Measurements from ENCODE around the gene CNTNAP4.

Gene CNTNAP4

GRCh38 chr16:76276745-76277438, at the start of gene CNTNAP4:
CNTNAP4 (plus strand) TSS chr16:76277401; CDS start chr16:76277663, 262 bp downstream.
- DNase-seq, result no peak

DNA sequence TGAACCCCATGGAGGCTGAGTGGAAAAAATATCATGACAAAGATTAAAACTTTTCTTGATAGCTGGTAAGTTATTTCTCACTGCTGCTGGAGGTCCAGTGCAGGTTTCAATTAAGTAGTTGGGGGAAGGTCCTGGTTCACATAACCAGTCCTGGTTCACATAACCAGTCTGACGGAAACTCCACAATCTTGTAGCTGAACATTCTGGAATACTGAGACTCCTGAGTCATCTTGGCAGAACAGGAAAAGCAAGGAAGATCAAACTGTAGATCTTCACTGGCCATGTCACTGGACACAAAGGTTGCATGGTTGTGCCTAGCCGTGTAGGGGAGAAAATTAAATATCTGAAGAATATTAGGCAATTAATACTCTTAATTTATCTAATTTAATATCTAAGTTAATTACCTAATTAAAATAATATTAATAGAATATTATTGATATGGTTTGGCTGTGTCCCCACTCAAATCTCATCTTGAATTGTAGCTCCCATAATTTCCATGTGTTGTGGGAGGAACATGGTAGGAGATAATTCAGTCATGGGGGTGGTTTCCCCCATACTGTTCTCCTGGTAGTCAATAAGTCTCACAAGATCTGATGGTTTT, 48.6 kb upstream of the CNTNAP4 start:
- no peak for DNase-seq

GRCh38 chr16:76232704-76233103, 44.5 kb upstream of the CNTNAP4 start:
- no peak for DNase-seq

DNA sequence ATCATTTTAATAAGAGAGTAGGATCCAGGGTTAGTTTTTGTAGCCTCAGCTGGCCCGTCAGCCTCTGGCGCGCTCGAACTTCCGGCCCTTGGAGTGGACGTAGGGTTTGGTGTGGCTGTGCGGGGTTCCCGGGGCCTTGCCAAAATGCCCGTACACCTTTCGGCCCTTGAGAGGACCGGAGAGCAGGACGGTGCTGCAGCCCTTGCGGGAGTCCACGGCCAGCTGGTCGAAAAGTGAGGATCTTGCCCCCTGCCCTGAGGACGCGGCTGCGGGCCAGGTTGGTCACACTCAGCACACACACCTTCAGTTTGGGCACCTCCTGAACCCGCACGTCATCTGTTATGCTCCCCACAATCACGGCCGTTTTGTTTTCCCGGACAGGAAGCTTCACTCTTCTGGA, 42.2 kb upstream of the CNTNAP4 start:
- DNase-seq, result no peak

- DNase-seq, result no peak
Measured at GRCh38 chr16:76235426-76235825, 41.8 kb upstream of the CNTNAP4 start.

DNA sequence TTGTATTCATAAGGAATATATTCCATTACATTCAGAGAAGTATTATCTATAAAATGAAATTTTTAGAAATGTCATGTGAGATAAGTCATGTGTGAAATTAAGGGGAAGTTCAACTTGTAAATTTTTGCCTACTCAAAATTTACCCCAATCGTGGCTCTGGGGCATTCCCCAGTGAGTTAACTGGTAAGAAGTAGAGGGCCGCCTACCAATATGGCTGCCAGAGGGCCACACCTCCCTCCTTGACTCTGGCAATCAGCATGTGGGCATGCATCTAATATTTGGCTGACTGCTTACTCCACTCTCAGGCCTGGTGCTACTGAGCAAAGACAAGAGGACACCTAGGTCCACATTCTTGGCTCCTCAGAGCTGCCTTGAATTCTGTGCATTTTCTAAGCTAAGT, 39.7 kb upstream of the CNTNAP4 start:
- no peak for DNase-seq

DNA sequence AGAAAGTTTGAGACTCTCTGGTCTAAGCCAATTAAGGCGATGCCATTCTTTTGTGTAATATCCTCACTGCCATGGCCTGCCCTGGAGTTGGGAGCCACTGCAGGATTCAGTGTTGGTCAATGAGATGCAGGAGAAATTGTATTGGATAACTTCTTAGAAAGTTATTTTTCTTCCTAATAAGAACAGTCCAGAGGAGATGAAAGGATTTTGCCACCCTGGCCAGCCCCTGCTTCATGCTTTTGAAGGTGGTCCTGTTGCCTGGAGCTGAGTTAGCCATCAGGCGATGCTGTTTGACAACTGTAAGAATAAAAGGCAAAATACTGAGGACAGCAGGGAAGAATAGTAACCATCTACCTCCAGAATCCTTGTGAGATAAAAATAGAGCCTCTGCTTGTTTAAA, 35.4 kb upstream of the CNTNAP4 start:
- no peak for DNase-seq

DNA sequence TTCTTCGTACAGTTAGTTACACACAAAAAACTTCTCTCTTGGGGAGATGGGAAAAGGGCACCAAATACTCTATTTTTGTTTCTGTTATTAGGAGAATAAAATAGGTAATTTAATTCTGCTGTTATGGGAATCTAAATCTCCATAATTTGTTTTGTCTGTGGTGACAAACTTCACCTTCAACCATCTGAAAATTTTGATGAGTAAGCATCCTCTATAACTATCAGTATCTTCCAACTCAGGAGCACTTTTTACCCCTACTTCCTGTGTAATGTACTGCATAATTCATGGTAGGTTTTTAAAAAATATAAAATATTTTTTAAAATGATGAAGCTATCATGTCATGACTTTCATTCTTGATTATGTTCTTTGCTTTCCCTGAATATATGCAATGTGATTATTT, 33.6 kb upstream of the CNTNAP4 start:
- no peak for DNase-seq

DNA sequence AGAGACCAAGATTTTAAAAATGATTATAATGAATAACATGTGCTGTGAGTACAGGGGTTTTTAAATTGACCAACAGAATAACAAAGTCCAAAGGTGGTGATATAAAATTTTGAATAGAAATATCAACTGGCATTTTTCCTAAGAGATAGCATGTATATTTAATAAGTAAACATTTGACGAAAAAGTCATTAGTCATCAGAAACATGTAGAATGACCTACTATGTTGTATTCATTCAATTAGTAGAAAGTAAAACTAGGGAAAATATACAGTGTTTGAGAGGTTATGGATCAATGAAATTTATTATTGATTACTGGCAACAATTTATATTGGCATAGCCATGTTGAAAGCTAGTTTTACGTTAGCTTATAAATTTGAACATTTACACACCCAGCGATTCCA, 30.6 kb upstream of the CNTNAP4 start:
- no peak for DNase-seq

DNA sequence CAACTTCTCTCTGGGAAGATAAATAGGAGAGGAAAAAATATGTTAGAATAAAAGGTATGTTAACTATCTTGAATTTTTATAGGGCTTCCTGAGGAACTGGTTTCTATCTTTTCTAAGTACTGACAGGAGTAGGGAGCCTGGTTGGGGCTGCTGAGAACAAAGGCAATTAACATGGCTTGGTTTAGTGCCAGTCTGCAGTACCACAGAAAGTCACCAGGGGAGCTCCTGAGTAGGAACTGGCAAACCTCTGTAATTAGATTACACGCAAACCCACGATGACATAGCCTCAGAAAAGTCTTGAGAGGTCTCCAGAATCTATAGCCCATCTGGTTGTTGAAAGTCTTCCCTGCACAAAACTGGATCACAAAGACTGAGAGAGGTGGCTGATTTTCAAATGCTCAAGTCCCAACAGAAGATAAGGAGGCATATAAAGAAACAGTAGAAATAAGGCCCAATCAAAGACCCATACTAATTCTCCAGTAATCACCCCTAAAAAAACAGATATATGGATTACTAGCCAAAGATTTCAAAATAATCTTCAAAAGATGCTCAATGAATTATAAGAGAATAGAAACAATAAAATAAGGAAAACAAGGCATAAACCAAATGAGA, 11.7 kb upstream of the CNTNAP4 start:
- no peak for DNase-seq

DNA sequence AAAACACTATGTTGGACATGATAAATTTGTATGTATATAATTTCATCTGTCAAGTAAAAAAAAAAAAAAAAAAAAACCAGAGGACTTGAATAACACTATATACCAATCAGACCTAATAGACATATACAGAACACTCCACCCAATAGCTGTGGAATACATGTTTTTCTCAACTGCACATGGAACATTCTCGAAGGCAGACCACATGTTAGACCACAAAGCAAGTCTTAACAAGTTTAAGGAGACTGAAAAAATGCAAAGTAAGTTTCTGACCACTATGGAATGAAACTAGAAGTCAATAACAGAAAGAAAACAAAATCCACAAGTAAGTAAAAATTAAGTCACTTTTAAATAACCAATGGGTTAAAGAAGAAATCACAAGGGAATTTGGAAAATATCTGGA, 8.4 kb upstream of the CNTNAP4 start:
- DNase-seq, result no peak

- no peak for DNase-seq
Measured at GRCh38 chr16:76277460-76278030, 344 bp downstream of the CNTNAP4 start.

DNA sequence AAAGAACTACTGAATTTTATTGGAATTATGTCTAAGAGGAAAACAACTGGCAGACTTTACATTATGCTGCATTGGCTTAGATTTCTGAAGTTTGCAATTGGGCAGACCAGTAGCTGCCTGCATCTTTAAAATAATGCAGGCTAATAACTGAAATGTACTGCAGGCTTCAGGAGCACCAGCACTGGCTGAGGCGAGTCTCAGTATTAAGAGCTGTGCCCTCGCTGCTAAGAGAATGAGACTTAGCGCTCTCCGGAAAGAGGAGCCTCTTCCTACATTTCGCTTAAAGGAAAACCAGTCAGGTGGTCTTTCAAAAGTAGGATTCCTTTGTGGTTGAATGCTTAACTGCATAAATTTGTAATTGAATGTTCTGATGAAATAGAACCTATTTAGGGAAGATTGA, 885 bp downstream of the CNTNAP4 start:
- no peak for DNase-seq

DNA sequence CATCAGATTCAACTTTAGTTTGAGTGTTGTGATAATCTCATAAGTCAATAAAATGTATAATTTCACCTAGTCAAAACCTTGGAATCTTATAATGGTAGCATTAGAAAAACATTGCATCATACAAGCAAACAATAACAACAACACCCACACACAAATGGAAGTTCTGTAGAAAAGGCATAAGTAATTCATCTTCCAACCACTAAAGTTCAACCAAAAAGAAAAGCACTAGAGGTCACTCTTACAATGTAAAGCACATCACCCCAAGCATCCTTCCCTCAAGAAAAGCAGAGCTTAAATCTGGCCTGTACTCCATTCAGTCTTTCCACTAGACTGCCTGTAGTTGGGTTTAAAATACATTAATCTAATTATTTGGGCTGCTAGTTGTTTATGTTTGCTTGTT, 1.8 kb downstream of the CNTNAP4 start:
- DNase-seq, result no peak

GRCh38 chr16:76280421-76281215, 3.4 kb downstream of the CNTNAP4 start:
- DNase-seq, result no peak

GRCh38 chr16:76287466-76287865, 10.3 kb downstream of the CNTNAP4 start:
- DNase-seq, result no peak

GRCh38 chr16:76292218-76292617, 15.0 kb downstream of the CNTNAP4 start:
- DNase-seq, result no peak

DNA sequence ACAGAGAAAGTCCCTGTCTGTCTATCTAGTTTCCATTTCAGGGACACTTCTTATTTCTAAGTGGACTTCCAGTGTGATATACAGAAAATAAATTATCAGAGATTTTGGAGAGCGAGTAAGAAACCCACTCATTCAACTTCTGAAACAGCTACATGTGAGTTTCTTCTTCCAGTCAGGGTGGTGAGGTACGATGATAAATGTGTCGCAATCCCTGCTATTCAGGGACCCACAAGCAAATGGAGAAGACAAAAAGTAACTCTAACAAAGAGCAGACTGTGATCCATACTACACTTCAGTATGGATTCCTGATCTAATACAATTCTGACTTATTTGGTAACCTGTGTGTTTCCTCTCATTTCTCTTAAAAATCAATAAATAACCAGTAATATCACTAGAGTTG, 16.8 kb downstream of the CNTNAP4 start:
- DNase-seq, result no peak

DNA sequence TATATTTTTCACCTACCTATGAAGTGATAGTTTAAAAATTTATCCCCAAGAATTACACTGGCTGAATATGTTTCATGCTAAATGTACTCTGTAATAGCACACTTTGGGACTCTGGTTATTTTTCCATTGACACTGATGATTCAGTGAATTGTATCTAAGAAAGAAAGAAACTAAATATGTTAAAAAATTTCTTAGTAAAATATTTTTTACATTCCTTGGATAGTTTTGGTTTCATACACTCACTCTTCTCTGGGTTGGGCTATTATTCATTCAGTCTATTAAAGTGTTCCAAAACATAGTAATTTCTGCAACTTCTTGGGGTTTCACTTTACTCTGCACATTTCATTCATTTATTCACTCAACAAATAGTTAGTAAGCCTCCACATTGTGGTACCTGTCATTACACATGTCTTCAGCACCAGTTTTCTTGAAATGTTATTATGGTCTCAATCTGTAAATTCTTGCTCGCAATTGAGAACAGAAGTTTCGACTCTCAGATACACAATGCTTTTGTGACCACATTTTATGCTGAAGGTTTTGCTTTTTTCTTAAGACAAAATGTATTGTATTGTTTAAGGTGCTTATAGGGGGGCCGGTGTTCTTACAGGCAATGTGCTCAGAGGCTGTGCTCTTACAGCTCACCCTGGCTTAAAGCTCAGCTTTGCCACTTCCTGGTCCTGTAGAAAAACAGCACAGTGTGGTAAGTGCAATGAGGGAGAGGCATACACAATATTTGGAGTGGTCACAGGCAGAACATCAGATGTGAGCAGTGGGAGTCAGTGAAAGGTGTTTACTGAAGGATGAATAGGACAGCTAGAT, 17.4 kb downstream of the CNTNAP4 start:
- no peak for DNase-seq

GRCh38 chr16:76297941-76298340, 20.7 kb downstream of the CNTNAP4 start:
- no peak for DNase-seq

DNA sequence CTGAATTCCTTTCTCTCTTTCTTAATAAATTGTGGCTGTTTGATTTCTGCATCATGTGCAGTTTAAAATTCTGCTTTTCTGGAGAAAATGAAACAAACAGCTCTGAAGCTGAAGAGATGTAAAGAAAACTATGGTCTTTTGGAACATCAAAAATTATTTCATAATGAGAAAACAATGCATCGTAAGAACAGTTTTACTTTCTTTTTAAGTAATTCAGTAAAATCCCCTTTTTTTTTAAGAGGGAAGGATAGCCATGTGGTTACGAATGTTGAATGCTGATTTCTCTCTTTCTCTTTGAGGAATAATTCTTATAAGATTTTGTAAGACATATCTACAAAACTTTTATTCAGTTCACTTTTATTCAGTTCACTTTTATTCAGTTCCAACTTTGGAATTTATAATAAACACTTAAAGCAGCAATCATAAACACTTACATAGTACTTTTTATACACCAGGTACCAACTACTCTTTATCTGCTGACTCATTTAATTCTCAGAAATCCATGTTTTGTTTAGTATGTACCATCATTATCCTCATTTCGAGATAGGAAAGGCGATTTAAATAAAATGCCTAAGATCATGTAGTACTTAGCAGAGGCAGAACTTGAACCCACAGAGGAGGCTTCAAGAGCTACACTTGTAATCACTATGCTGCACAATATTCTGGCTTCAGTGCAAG, 26.6 kb downstream of the CNTNAP4 start:
- no peak for DNase-seq

Measured in CD4-positive, alpha-beta T cell treated with Interferon gamma for 1 hour (primary cell).